Caki2 (cell line): ENCODE measurements around the gene FGF3. TPM values are rescaled to one million over a fixed set of nuclear protein-coding genes. Genes with fewer than 3 reads are reported as not detected.

Experiments used
- DNase-seq: peaks from one replicate; pipeline ENCODE4 v3.0.0-alpha.2; 2015; ENCODE audit warnings: low read depth
- in situ Hi-C: cut with HindIII; loops from 2 replicates; pipeline ENCODE4 v1.10.0; 2016; ENCODE audit warnings: low sequenced_read_pairs, low pct_unique_long_range_greater_than_20kb, mixed read lengths
- total RNA-seq: library from RNA; depleted of rRNA; stranded (reverse); fragments of >200 nt; shearing (Covaris generic); gene quantifications from 2 replicates; pipeline ENCODE4 v1.2.3, GENCODE V29; 2014; ENCODE audit warnings: low replicate concordance

Gene FGF3
- total RNA-seq, 1 experiment from 2014 or later = not detected

DNA sequence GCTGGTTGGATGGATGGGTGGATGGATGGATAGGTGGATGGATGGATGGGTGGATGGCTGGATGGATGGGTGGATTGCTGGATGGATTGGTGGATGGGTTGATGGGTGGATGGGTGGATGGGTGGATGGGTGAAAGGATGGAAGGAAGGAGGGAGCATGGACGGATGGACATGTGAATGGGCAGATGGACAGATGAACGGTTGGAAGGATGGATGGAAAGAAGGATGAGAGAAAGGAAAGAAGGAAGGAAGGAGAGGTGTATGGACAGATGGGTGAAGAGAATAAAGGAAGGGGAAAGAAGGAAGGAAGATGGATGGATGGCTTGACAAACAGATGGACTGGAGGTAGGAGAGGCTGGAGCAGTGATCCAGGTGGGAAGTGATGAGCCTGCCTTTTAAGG, 5.4 kb downstream of the FGF3 start:
- in situ Hi-C loops = no loop called here

DNA sequence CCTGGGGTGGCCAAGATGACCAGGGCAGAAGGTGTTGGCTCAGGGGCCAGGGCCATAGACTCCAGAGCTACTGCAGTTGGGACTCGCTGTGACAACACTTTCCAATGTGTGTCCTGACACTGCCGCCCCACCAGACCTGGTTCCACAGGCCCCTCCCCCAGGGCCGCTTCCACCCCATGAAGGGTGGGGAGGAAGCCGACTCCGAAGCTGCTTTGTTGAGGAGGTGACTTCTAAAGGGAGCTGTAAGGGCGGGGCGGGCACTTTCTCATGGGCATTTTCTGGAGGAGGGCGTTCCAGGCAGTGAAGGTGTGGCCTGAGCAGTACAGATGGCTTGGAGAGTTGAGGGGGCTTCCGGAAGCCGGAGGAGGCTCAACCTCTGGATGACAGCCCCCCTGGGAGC, 6.3 kb downstream of the FGF3 start:
- no peak for DNase-seq
- in situ Hi-C loops = no loop called here

More for the DNA sequence above, 5.4 kb downstream of the FGF3 start:
- no peak for DNase-seq

DNA sequence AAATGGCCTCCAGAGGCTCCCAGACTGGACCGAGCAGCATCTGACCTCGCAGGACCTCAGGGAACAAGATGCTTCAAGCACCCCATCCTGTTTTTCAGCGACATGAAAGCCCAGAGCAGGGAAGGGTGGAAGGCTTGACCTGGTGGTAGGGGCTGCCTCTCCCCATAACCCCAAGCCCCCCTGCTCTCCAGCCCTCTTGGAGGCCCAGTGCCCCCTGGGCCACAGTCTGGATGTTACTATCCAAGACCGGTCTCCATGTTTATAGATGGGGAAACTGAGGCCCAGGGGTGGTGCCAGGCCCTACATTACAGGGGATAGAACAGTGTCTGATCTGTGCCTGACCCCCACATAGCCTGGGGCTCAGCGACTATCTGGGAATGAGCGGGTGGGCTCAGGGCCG, 7.0 kb downstream of the FGF3 start:
- no peak for DNase-seq
- in situ Hi-C loops = no loop called here

DNA sequence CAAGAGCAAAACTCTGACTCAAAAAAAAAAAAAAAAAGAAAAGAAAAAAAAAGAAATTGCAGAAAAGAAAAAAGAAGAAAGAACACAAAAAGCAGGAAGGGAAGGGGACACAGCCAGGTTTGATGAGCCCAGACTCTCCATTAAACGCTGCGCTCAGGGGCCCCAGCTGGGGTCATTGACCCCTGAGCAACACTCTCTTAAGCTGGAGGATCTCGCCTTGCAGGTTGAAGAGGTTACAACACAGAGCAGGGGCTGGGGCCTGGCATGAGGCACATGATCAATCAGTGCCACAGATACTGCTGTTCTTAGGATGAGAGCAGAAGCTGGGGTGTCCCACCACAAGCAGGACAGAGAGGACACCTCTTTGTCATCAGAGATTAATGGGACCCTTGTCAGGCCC, 7.8 kb downstream of the FGF3 start:
- in situ Hi-C loops = no loop called here
- DNase-seq = no peak

DNA sequence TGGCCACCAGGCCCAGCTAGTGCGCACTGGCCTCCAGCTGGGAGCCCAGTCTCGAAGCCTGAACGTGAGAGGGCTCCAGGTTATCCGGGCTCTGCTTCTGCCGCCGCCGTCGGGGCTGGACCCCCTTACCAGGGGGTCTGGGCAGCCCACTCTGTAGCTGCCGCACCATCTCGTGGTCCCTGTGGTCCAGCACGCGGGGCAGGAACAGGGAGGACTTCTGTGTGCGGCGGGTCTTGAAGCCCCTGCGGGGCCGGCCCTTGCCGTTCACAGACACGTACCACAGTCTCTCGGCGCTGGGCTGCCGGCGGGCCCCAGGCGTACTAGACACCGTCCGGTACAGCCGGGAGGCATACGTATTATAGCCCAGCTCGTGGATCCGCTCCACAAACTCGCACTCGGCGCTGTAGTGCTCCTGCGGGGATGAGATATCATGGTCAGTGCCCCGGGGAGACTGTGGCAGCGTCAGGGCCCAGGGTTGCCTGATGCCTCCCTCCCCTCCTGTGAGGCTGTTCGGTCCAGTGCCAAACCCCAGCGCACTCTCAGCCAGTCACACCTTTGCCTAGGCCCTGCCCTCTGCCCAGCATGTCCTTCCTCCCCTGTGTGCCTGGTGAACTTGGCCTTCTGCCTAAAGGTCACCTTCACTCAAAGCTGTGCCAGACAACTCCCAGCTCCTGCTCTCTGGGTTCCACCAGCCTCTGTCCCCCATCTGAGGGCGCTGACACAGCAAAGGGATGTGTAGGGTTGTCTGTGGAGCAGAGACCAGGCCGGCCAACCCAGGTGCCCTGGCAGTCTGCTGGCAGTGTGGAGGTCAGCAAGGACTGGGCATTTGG, 8.7 kb downstream of the FGF3 start:
- no peak for DNase-seq
- in situ Hi-C loops = no loop called here

DNA sequence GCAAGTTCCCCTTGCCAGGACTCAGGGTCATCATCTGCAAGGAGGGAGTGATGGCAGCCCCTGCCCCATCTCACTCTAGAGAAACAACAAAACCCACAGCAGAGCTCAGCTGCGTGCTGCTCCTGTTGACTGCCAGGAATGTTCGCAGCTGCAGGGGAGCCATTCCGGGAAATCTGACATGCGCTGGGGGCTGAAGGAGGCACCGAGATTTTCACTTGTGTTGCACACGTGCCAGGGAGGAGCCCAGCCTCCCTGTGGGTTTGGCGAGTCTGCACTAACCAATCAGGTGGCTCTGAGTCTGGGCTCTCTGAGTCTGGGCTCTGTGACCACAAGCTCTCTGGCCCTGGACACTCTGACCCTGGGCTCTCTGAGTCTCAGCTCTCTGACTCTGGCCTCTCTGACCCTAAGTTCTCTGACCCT, 10.5 kb downstream of the FGF3 start:
- no peak for DNase-seq
- in situ Hi-C loops = no loop called here

DNA sequence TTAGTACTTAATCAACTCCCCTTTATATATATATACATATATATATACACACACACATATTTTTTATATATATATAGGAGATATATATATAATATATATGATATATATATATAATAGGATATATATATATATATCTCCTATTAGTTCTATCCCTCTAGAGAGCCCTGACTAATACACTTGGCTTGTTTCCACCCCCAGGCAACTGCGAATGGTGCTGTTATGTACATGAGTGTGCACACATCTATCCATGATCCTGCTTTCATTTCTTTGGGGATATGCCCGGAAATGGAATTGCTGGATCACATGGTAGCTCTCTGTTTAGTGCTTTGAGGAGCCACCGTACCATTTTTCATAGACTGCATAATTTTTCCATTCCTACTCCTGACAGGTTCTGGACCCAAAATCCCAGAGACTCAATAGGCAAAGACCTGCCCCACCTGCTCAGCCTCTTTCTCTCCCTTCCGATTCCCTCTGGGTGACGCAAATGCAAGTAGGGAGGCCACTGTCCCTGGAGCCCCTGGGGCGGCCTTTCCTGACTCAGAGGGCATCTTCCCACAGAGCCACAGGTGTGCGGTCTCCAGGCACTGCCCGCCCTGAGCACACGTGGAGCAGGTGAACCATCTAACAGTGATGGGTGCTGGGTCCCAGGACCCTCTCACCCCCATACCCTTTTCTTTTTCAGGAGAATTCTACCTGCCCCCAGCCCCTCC, 12.0 kb downstream of the FGF3 start:
- in situ Hi-C loops = no loop called here
- no peak for DNase-seq

DNA sequence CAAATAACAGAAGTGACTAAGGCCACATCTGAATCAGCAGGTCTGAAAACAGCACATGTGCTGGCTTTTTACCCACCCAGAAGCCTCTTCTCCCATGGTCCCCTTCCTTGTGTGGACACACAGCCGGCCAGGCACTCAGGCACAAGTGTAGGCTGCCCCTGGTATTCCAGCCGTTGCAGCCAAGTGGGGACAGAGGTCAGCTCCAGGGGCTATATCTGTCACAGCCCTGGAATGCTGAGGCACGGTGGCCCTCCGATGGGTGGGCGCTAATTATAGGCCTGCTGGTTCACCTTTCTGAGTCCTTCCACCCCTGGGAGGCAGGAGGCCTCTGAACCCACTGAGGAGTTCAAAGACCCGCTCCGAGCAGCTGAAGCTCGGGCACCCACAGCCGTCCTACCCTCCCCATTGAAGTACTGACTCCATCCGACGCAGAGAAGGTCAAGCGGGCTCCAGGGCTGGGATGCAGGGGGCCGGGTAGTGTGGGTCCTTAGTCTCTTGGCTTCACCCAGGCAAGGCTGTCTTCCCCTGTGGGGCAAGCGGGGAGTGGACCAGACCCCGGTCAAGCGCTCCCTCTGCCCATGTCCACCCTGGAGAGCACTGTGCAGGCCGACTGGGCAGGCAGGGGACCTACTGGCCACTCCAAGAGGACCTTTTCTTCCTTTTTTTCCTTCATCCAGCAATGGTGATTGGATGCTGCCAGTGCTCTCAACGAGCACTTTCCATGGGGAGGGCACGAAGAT, 14.3 kb downstream of the FGF3 start:
- no peak for DNase-seq
- in situ Hi-C loops = no loop called here

DNA sequence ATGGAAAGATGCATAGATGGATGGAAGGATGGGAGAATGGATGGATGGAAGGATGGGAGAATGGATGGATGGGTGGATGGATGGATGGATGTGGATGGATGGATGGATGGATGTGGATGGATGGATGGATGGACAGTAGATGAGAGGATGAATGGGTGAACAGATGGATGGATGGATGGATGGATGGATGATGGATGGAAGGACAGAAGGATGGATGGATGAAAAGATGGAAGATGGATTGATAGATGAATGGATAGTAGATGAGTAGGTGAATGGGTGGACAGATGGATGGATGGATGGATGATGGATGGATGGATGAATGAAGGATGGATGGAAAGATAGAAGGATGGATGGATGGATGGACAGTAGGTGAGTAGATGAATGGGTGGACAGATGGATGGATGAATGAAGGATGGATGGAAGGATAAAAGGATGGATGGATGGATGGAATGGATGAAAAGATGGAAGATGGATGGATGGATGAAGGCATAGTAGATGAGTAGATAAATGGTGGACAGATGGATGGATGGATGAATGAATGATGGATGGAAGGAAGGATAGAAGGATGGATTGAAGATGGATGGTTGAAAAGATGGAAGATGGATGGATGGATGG, 15.5 kb downstream of the FGF3 start:
- in situ Hi-C loops = no loop called here
- DNase-seq = no peak

DNA sequence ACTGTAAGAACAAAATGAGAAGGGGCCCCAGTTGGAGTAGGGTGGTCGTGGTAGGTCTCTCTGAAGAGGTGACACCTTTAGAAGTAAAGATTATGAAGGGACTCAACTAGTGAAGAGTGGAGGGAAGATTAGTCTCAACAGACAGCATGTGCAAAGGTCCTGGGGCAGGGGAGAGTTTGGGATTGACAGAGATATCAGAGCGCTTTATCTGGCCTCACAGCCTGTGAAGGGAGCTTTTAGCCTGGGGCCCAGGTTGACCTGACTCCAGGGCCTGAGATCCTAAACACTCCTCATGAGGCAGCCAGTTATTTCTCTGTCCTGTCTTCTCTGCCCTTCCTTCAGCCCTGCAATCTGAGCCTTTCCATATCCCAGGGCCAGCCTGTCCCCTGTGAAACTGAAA, 16.2 kb downstream of the FGF3 start:
- in situ Hi-C loops = no loop called here
- no peak for DNase-seq

DNA sequence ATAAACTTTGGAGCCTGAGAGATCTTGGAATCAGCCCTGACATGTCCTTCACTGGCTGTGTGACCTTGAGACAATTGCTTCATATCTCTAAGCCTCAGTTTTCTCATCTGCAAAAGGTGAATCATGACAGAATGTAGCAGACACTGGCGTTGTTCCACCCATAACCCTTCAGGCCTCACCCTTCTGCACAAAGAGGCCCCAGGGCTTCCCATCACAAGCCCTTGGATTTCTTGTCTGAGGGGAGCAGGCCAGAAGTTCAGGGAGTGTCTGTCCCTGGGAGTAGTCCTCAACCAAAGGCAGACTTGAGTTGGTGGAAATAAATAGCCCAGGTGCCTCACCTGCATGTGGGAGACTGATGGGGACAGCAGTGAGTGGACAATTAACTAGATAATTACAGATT, 16.6 kb downstream of the FGF3 start:
- no peak for DNase-seq
- in situ Hi-C loops = no loop called here

DNA sequence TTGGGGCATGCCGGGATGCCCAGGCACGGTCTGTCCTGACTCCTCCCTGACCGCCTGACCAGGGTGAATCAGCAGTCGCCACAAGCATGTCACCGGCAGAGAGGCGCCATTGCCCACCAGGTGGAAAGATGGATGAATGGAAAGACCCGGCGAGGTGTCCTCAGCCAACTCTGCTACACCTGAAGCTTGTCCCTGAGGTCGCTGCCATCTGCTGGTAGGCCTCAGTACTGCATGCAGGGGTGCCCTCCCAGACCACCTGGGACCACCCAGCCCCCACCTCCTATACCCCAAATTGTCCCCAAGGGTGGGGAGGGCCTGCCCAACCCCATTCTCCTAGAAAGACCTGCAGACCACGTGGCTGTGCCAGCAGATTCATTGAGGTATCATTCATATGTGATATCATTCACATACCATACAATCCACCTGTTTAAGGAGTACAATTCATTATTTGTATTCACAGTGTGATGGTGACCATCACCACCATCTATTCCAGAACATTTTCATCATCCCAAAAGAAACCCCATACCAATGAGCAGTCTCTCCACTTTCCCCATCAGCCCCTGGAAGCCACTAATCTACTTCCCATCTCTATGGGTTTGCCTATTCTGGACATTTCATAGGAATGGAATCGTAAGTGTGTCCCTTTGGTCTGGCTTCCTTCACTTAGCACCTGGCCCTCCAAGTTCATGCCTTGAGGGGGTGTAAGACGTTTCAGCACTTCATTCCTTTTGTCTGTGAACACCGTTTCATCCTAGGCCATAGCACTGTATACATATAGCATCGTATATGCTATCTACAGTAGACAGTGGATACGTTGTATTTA, 17.5 kb downstream of the FGF3 start:
- in situ Hi-C loops = no loop called here

DNA sequence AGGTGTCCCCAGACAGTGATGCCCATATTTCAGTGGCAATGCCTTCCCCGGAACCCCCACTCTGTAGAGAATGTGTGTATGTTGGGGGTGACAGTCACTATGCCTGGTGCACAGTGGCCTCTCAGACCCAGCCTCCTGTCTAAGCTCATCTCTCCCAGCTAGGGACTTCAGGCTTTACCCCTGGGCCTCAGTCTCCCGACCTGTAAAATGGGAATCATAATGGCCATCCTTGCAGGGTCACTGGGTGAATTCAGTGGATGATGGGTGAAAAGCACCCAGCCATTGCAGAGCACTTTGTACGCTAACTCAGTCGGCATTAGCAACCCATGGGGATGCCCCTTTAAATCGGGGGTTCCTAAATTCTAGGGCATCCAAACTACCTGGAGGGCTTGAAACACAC, 18.9 kb downstream of the FGF3 start:
- DNase-seq = no peak
- in situ Hi-C loops = no loop called here

More for the DNA sequence above, 17.5 kb downstream of the FGF3 start:
- peak; percentile 5 for DNase-seq

DNA sequence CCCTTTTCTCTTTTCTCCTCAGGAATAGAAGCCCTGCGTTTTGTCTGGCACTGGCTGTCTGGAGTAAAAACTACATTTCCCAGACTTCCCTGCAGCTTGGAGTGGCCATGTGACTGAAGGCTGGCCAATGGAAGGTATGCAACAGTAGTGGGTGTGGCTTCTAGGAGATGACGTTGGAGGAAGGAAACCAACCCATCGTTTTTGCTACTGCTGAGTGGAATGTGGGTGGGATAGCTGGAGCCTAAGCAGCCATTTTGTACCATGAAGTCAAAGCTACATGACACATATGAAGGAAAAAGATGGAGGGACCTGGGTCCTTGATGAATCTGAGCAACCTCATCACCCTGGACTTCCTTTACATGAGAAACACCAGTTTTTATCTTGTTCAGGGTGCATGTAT, 19.6 kb downstream of the FGF3 start:
- peak; percentile 37 for DNase-seq
- in situ Hi-C loops = no loop called here

DNA sequence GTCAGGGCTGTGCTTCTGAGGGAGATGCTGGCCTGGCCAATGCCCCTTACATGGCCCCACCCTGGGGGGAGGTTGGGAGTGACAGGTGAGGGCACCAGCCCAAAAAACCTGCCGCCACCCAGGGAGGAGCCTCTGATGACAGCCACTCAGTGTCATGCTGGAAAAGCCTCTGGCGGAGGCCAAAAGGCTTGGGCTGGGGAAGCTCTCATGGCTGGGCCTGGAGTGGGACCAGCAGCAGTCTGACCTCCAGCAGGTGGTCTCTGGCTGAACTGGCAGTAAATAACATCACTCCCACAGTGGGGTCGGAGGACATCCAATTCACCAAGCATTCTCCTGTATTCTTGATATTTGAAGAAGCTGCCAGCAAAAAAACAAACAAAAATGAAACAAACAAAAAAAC, 20.1 kb downstream of the FGF3 start:
- in situ Hi-C loops = no loop called here
- no peak for DNase-seq

DNA sequence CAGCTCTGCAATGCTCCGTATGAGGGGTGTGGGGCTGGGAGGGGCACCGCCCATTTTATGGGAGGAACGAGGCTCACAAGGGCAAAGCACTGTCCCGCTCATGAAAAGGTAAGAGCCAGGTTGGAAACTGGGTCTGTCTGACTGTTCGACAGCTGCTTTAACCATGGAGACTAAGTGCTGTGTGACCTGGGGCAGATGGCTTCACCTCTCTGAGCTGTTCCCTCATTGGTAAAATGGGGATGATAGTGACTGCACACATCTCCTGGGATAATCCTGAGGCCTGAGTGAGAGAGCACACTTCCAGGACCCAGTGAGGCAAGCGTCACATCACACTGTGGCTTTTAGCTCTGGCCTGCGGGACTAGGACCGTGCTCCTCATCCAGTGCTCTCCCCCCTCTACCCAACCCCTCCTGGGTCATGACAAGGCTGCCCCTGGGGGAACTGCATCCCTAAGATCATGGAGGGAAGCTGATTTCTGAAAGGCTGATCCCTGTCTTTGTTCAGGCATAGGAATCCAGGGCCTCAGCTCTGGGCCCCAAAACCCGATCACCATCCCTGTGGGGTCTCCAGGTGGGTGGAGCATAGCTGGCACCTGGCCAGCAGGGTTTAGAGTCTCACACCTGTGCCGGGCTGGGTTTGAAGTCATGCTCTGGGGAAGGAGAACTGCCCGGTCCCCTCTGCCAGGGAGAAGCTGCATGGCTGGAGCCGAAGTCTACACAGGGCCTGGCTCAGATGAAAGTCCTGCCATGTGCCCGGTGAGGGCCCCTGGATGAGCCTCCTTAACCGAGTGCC, 21.3 kb downstream of the FGF3 start:
- DNase-seq = no peak
- in situ Hi-C loops = no loop called here

DNA sequence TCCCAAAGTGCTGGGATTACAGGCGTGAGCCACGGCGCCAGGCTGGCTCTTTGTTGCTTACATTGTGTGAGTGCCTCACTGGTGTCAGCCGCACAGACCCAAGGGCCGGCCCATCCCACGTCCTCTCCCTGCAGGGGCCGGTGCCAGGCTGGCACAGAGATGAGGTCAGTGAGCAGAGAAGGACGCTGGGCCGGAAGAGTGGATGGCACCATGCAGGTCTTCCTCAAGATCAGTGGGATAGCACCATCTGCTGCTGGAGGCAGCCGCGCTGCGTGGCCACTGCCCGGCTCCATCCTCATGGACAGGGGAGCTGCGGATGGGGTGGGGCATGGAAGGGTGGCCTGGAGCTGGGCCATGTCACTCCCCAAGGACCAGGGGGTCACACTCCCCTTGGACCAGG, 22.1 kb downstream of the FGF3 start:
- in situ Hi-C loops = no loop called here
- no peak for DNase-seq
